GM18858 (cell line): ENCODE results near the gene WWC1.

Source experiments
- ATAC-seq: cut with Tn5 transposase; IDR thresholded peaks from one replicate; pipeline ENCODE4 v1.9.1; 2021; ENCODE audit not compliant: unreplicated experiment

The WWC1 gene

DNA sequence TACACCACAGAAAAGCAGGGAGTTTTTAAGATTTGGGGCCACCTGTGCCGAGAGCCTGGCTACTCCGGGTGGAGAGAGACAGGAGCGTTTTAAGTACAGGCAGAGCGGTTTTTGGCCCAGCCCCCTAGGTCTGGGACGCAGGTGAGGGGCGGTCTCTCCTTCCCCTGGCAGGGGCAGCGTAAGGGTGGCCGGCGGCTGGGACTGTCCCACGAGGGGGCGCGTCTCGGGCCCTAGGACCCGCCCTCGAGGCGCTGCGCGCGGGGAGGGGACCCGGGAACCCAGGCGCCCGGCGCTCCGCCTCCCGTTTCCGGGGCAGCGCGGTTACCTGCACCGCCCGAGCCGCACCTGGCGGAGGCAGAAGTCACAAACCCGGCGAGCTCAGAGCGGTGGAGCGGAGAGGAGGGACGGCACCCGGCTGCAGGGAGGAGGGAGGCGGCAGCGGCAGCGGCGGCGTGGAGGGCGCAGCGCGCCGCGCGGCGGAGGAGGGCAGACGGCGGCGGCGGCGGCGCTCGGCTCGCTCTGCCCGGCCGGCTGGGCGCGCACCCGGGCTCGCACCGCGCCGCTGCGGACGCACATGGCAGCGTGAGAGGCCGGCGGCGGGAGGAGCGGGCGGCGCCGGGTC, at the start of gene WWC1:
Gene WWC1 (plus strand): TSS at position 304 of the 622 bp plus-strand sequence. CDS start 508 bp downstream, outside the sequence.
- ATAC-seq: peak; percentile 76

DNA sequence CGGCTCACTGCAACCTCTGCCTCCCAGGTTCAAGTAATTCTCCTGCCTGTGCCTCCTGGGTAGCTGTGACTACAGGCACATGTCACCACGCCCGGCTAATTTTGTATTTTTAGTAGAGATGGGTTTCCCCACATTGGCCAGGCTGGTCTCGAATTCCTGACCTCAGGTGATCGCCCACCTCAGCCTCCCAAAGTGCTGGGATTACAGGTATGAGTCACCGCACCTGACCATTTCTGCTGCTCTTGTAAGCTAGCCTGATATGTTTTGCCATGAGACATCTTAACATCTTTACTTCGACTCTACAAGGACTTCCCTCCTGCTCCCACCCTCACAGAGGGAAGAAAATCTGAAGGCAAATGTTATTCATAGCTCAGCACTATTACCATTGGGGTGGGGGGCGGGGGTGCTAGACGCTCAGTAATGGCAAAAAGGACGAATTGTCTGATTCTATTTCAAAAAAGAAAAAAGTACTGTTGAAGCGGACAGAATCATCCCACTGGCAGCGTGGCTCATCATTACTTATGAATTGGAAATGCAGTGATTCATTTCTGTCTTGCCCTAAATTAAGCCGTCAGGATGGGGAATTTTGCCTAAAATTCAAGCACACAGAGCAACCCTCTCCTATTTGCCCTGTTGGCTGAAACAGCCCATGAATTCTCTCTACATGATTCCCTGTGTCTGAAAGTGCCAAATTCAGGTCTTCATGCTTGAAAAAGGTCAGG, 46.4 kb upstream of the WWC1 start:
- ATAC-seq: no peak

DNA sequence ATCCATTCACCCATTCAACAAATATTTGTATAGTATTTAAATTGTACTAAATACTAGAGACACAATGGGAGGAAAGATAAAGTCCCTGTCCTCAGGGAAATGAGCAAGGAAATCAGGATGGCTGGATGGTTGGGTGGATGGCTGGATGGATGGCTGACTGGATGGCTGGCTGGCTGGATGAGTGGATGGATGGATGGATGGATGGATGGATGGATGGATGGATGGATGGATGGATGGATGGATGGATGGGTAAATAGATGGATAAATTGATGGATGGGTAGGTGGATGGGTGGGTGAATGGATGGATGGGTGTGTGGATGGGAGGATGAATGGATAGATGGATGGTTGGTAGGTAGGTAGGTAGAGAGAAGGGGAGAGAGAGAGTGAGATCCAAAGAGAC, 41.5 kb upstream of the WWC1 start:
- ATAC-seq: no peak

DNA sequence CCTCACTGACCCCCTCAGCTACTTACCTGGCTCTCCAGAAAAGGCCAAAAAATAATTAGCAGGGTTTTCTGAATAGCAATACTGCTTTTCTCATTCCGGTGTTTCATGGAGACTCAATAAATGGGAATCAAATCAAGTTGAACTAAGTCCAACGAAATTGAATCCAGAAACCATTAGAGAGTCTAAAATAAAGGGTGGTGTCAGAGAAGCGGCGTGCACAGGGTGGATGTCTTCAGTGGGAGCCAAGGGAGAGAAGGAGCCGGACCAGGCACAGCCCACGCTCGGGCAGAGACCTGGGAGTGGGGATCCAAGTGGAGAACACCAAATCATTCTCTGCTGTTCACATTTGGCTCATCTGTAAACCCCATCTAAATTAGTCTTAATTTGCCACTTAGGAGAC, 40.2 kb upstream of the WWC1 start:
- ATAC-seq: no peak

DNA sequence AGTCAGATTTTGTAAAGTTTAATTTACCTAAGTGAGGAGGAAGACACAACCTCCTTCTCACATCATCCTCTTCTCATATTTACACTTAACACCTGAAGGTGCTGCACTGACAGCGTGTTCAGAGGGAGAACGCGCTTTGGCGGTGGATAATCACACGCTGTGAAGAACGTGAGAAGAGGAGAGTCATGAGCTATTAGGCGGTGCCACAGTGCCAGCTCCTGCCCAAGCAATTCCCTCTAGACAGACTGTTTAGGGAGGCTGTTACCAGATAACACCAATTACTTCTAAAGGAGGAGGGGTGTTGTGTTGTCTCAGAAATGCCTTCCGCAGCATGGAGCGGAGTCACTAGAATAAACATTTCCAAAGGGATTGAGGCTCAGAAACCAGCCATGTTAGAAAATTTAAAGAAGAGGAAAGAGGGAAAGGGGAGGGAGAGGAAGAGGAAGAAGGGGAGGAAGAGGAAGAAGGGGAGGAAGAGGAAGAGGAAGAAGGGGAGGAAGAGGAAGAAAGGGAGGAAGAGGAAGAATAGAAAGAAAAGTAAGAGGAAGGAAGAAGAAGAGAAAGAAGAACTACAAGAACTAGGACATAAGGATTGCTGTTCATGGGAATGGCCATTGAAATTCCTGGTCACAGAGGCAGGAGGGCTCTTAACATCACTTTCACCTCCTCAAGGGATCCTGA, 37.3 kb upstream of the WWC1 start:
- ATAC-seq: no peak

DNA sequence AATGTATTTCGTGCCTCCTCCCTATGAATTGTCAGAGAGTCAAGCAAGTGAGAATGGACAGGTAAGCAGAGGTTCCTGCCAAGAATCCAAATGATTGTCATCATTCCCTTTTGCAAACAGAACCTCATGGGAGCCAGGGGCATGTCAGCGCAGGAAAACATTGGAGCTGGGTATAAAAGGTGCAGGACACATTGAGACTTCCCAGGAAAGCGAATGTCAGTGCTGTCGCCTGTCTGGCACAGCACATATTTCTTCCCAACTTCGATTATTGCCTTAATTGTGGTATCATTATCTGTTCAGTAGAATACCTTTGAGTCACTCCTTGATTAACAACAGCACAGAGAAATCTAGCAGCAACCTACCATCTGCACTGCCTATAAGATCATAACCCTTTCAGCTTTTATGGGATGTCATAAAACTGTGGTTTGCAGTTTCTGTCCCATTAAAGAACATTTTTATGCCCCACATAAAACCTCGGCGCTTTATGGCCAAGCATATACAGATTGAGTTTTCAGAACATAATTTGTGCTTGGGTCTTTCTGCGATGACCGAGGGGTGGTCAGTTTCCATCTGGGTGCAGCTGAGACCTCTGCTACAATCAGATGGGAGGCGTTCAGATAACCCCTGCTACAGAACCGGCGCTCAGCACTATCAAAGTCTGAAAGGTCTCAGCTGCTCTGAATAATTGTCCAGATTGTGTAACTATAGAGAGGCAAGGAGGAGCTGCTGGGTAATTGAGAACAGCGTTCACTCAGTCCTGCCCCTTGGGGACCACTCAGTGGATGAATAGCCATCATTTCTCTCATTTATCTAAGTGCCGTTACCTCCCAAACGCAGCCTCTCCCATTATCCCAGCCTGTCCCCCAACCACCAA, 30.9 kb upstream of the WWC1 start:
- no peak for ATAC-seq

DNA sequence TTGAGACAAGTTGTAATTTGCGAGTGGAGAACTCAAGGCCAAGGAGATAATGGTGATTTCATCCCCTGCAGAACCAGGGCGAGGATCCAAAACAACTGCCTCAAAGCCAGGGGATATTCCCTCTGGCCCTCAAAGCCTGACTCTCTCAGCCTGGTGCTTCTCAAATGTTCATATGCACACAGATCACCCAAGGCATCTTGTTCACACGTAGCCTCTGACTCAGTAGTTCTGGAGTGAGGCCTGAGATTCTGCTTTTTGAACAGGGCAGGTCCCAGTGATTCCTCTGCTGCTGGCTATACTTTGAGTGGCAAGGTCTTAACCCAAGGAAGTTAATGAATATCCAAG, 30.2 kb upstream of the WWC1 start:
- ATAC-seq: no peak

DNA sequence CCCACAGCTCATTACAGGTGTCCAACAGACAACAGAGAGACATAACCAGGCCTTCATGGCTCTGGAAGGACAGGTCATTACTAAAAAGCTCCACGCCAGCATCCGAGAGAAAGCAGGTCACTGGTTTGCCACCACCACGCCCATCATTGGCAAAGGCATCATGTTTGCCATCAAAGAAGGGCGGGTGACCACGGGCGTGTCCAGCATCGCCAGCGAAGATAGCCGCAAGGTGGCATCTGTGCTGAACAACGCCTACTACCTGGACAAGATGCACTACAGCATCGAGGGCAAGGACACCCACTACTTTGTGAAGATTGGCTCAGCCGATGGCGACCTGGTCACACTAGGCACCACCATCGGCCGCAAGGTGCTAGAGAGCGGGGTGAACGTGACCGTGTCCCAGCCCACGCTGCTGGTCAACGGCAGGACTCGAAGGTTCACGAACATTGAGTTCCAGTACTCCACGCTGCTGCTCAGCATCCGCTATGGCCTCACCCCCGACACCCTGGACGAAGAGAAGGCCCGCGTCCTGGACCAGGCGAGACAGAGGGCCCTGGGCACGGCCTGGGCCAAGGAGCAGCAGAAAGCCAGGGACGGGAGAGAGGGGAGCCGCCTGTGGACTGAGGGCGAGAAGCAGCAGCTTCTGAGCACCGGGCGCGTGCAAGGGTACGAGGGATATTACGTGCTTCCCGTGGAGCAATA, 29.3 kb upstream of the WWC1 start:
- no peak for ATAC-seq

DNA sequence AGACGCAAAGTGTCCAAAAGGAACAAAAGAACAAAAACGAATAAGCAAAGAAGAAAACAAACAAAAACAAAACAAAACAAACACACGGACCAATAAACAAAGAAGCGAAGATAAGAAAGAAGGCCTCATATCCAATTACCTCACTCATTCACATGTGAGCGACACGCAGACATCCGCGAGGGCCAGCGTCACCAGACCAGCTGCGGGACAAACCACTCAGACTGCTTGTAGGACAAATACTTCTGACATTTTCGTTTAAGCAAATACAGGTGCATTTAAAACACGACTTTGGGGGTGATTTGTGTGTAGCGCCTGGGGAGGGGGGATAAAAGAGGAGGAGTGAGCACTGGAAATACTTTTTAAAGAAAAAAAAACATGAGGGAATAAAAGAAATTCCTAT, 28.3 kb upstream of the WWC1 start:
- no peak for ATAC-seq

DNA sequence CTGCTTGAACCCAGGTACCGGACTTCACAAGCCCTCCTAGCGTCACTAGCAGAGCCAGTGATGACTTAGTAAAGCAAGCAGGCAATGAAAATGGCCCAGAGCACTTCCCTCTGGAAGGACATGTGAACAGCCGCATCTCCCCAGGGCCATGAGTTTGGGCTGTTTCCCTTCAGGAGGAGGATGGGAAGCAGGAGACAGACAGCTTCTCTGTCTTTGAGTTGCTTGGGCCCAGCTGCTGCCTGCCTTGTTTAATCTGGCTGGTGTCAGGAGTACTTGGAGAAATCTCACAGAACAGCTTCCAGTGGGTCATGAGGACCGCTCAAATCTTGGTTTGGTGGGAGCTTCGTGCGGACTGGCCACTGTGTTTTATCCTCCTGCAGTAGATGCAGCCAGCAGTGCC, 25.4 kb upstream of the WWC1 start:
- no peak for ATAC-seq

DNA sequence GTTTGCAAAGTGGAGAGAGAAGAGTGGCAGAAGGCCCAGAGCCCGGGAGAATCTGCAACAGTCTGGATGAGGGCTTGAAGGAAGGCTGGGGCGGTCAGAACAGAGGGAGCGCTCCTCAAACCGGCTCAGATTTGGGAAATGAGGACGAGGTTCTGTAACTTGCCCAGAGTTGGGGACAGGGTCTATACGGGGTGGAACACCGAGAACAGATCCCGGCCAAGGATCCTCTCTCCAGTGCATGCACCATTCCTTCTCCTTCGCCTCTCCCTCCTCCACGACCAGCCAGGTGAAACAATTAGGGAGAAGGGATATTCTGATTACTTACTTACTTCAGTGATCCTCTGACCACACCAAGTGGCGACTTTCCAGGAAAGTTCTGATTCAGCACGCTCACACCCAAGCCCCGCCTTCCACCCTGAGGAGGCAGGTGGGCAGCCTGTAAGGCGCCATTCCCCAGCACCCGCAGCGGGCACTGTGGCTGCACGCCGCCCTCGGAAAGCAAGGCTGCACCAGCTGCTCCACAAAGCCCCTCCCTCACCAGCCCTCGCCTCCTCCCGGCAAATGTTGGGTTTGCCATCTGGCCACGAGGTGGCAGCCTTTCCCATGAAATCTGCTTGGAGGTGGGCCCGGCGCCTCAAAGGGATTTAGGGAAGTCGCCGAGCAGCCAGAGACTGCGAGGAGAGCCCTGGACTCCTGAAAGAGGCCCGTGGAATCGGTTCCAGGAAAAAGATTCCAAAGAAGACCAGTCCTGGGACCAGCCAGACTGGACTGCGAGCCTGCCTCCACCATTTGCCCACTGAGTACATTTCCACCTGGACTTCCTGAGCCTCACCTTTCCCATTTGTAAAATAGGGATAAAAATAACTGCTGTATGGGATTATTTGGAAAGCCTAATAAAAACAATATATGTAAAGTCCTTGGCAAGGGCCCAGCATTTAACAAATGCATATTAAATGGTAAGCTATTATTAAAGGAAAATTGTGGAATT, 22.2 kb upstream of the WWC1 start:
- peak; percentile 85 for ATAC-seq

DNA sequence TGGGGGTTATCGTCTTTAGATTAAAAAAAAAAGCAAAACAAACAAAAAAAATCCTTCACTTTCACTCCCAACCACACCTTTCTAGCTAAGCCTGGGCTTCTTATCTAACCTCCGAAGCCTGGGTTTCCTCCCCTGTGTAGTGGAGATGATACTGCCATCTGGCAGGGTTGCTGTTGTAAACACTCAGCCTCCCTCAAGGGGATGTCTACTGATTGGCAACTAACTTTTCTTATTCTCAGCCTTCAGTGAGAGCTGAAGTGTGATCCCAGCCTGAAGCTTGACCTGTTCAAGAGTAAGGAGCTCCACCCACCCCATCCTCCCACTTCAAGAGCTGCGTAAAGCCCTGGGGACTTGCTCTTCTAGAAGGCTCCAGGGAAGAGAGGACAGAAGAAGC, 21.5 kb upstream of the WWC1 start:
- ATAC-seq: no peak

DNA sequence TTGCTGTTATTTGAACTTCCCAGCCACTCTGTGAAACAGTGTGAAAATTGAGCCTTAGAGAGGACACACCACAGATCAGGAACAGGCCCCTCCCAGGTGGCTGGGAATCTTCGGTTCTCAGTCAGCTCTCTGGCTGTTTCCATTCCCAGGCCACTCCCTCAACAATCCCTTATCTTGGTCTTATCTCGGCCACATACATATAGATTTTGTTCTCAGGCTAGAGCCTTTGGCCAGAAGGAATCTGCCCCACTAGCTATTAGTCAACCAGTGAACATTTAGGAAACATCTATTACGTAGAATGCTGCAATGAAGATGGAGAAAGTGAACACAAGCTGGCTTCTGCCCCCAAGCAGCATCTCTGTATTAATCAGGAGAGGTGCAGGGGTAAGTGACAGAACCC, 21.0 kb upstream of the WWC1 start:
- no peak for ATAC-seq

DNA sequence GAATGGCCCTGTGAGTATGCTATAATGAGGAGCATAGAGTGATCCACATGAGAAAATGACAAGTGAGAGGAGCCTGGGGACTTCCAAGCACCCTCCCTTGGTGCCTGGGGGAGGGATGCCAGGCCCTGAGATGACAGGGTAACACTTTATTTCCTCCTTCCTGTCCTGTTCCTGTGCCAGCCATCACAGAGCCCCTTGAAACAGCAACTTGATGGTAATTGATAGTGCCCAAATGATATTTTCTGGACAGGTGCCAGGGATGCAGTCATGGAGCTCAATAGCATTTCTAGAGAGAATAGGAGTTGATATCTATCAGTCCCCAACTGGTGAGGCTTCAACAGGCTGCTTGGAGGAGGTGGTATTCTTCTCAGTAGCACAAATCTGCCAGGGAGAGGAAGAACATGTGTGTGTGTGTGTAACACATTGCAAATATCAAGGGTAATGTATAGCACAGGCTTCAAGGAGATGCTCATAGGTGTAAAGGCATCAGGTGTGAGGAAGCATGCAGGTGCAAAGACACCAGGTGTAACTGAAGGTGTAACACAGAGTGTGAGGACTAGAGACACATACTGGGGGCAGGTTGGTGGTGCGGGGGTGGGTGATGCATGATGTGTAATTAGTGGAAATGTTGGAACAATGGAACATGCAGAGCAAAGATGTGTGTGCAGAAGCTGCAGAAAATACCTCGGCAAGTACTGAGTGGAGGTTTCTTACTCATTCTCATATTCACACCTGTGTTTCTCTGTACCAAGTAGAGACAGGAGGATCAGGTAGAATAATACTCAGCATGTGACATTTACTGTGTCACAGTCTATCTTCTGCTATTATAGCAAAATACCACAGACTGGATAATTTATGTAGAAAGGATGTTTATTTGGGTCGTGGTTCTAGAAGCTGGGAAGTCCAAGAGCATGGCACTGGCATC, 18.1 kb upstream of the WWC1 start:
- no peak for ATAC-seq

DNA sequence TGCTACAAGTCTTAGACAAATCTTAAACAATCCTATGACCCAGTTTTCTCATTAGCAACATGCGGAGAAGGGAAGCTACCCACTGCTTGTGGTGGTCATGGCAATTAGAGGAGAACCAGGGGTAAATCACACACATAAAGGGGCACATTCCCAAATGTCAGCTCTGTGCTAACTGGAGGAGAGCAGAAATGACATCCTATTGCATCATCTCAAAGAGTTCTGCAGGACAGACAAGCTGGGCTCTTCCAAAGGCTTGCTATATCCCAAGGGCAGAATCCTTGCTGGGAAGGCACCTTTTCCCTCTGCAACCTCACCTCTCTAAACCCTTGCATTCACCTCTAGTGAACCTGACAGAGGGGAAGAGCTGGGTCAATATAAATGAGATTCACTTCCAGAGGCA, 17.0 kb upstream of the WWC1 start:
- no peak for ATAC-seq

DNA sequence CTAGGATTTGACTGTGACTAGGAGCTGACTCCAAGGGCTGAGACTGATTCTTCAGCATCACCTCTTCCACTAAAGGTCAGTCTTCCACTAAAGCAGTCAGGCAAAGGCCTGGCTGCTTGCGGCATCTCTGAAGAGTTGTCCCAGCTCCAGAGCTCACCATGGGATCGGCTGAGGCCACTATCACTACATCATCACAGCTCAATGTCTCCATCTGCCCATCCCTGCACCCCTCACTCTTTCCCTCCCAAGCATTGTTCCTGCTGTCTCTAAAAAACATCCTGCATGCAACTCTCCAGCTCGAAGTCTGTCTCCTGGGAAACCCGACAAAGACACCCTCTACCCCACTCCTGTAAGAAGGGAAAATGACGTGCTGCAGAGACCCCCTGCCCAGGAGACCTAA, 15.5 kb upstream of the WWC1 start:
- no peak for ATAC-seq

DNA sequence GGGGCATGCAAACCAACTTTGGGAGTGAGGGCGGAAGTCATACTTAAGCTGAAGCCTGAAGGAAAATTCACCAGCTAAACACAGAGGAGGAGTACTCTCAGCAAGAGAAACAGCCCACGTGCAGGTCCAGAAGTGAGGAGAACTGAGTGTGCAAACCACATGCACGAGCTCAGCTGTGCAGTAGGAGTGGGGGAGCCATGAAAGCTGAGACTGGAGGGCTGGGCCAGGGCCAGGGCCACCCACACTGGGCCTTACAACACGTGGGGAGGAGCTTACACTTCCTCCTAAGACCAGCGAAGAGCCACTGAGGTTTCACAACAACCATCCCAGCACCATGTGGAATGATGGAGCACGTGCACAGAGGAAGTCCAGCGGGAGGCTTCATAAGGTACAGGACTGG, 9.3 kb upstream of the WWC1 start:
- no peak for ATAC-seq

DNA sequence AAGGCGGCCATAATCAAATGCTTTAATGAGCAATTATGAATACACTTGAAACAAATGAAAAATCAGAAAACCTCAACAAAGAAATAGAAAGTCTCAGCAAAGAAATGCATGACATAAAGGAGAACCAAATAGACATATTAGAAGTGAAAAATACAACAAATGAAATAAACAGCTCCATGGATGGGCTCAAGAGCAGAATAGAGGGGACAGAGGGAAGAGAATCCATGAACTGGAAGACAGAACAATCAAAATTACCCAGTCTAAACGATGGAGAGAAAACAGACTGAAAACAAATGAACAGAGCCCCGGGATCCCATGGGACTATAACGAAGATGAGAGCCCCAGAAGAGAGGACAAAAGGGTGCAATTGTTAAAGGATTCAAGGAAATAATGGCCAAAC, 6.6 kb upstream of the WWC1 start:
- no peak for ATAC-seq

DNA sequence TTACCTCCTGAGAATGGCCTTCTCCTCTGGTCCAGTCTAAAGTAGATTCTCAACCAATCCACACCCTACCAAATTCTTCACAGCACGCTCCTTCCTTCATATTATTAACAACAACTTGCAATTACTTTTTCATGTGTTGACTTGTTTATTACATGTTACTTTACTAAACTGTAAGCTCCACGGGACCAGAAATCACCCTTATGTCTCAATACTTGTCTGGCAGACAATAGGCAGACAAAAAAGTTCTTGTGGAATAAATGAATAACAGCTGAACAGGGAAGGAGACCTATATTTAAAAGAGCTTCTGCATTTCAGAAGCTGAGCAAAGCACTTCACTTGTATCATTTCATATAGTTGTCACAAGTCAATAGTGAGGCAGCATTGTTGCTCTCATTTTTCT, 5.7 kb upstream of the WWC1 start:
- ATAC-seq: no peak
